HCT116 (cell line): ENCODE measurements around the gene CTTNBP2.

ENCODE experiments used
- CTCF ChIP-seq, 3 experiments: fragments of 200-600 bp in 1 of 3; sonication (generic) in 1 of 3; IDR thresholded peaks in 2 of 3; conservative IDR thresholded peaks in 1 of 3; 2 replicates each; pipeline ENCODE4 v1.5.1; 2012 to 2017; ENCODE audit warnings: low read depth in 2 of 3, low read length in 2 of 3, antibody characterized with exemption in 1 of 3, borderline replicate concordance in 1 of 3, control low read depth in 1 of 3, mild to moderate bottlenecking in 1 of 3, mixed read lengths in 1 of 3, mixed run types in 1 of 3, moderate library complexity in 1 of 3; ENCODE audit not compliant: insufficient read depth in 1 of 3
- EGR1 ChIP-seq: IDR thresholded peaks from 2 replicates; pipeline ENCODE4 v1.6.1; 2012; ENCODE audit warnings: low read depth
- POLR2A ChIP-seq: IDR thresholded peaks from 2 replicates; pipeline ENCODE4 v1.7.0; 2011; ENCODE audit warnings: borderline replicate concordance; ENCODE audit not compliant: insufficient read depth, insufficient read length; ENCODE audit errors: extremely low read depth
- POLR2AphosphoS5 ChIP-seq: IDR thresholded peaks from 2 replicates; pipeline ENCODE4 v1.6.1; 2011; ENCODE audit warnings: mild to moderate bottlenecking, low read depth, low read length, moderate library complexity
- REST ChIP-seq: IDR thresholded peaks from 2 replicates; pipeline ENCODE4 v1.6.1; 2012; ENCODE audit warnings: low read depth
- TCF7L2 ChIP-seq: IDR thresholded peaks from 2 replicates; pipeline ENCODE4 v1.7.0; 2011; ENCODE audit warnings: borderline replicate concordance, inconsistent platforms; ENCODE audit not compliant: insufficient read depth, insufficient read length; ENCODE audit errors: extremely low read depth
- ZFX ChIP-seq: fragments of 450-650 bp; IDR thresholded peaks from 2 replicates; pipeline ENCODE4 v1.6.1; 2017

GRCh38 chr7:117875566-117875965 is 2.3 kb upstream of the CTTNBP2 start:
- no peak for TF ChIP-seq ZFX
- TF ChIP-seq CTCF (IDR thresholded peaks at IDR 0.05 in 2 of 3, conservative IDR thresholded peaks at IDR 0.05 in 1 of 3; ENCODE audit: borderline replicate concordance in 1 of 3, insufficient read depth in 1 of 3, low read depth in 2 of 3, low read length in 2 of 3): peak in 2 of 3 experiments; percentile 34 to 40; a peak in 4 of 6 replicates
- TF ChIP-seq REST: no peak
- no peak for TF ChIP-seq POLR2A
- TF ChIP-seq POLR2AphosphoS5: no peak
- TF ChIP-seq TCF7L2: no peak
- no peak for TF ChIP-seq EGR1
